WTC11 (cell line): Measurements from ENCODE around the gene TIMM22.

Experiments used
- CTCF ChIP-seq: fragments of 200-600 bp; IDR thresholded peaks from 2 replicates; pipeline ENCODE4 v1.8.0; 2022; ENCODE audit warnings: antibody characterized with exemption
- IRF2 ChIP-seq: sonication (generic); formaldehyde crosslinking; IDR thresholded peaks from 2 replicates; pipeline ENCODE4 v1.8.0; 2022; ENCODE audit warnings: low read depth, missing genetic modification reagents, borderline replicate concordance
- SMAD3 ChIP-seq: sonication (generic); formaldehyde crosslinking; IDR thresholded peaks from 2 replicates; pipeline ENCODE4 v1.8.0; 2022; ENCODE audit warnings: missing genetic modification reagents, mild to moderate bottlenecking, borderline replicate concordance

- TF ChIP-seq IRF2 (CRISPR knock-in tag) (no peak), CTCF (no peak), SMAD3 (no peak)
Observed at GRCh38 chr17:977166-977565, 19.8 kb upstream of the TIMM22 start.
